Aorta (tissue), 5 donors: ENCODE data around the gene ADAM12. TPM values are rescaled to one million over a fixed set of nuclear protein-coding genes. Genes with fewer than 3 reads are reported as not detected.

Experiments used
- ATAC-seq: fragments of 200-7000 bp; cut with Tn5 transposase; one replicate; pipeline ENCODE4 v1.9.1; 2022; ENCODE audit warnings: moderate library complexity; ENCODE audit not compliant: low FRiP score
- DNase-seq, 2 donors: peaks; one replicate each; pipeline ENCODE4 v3.0.0-alpha.2; 2020
- H3K27ac ChIP-seq, 2 donors: one replicate each; pipeline ENCODE4 v1.5.1; 2013; ENCODE audit warnings: low read length in 2 of 2, mild to moderate bottlenecking in 2 of 2, moderate library complexity in 2 of 2, control low read depth in 1 of 2, inconsistent platforms in 1 of 2, low read depth in 1 of 2
- H3K27me3 ChIP-seq, 2 donors: one replicate each; pipeline ENCODE4 v1.6.1; 2013; ENCODE audit warnings: control low read depth in 1 of 2, low read length in 1 of 2, mild to moderate bottlenecking in 1 of 2, moderate library complexity in 1 of 2; ENCODE audit not compliant: insufficient read depth in 2 of 2, control insufficient read depth in 1 of 2
- H3K36me3 ChIP-seq, 2 donors: one replicate each; pipeline ENCODE4 v1.6.1; 2013; ENCODE audit warnings: control low read depth in 1 of 2, low read length in 1 of 2, mild to moderate bottlenecking in 1 of 2; ENCODE audit not compliant: insufficient read depth in 2 of 2, control insufficient read depth in 1 of 2
- H3K4me1 ChIP-seq, 2 donors: one replicate each; pipeline ENCODE4 v1.6.1; 2013; ENCODE audit warnings: low read length in 2 of 2, control low read depth in 1 of 2, mild to moderate bottlenecking in 1 of 2, moderate library complexity in 1 of 2; ENCODE audit not compliant: insufficient read depth in 2 of 2, control insufficient read depth in 1 of 2
- H3K4me3 ChIP-seq, 2 donors: one replicate each; pipeline ENCODE4 v1.5.1; 2013; ENCODE audit warnings: low read length in 2 of 2, control low read depth in 1 of 2, mild to moderate bottlenecking in 1 of 2
- H3K9me3 ChIP-seq: one replicate; pipeline ENCODE4 v1.6.1; 2013; ENCODE audit warnings: mild to moderate bottlenecking, low read length; ENCODE audit not compliant: control insufficient read depth
- WGBS, 2 donors: extraction: QIAGEN DNeasy Blood & Tissue Kit; methylation state at CpG; one replicate each; pipeline ENCODE4 v1.1.7; 2013; 5-methylcytosine and 5-hydroxymethylcytosine counted together
- intact Hi-C, 2 donors: fragments of 100-400 bp; cut with DNase I; formaldehyde crosslinking; loops; one replicate each; pipeline versions ENCODE4 v1.14.2 to v1.15.0; 2022
- polyA plus RNA-seq, 2 donors: library from polyadenylated mRNA; stranded (reverse); fragments of 200-250 nt; gene quantifications; one replicate each; pipeline ENCODE4 v1.2.3, GENCODE V29; 2013
- total RNA-seq, 2 donors: library from RNA; stranded (reverse); fragmentation: NEBNext Ultra II Directional; extraction: Animal tissue kit (Norgen Biotek cat#: 25700); gene quantifications; one replicate each; pipeline ENCODE4 v1.2.1, GENCODE V29; 2021
- donor health status: healthy with polysubstance abuse.
- donor health status: Bipolar disorder and iron deficiency.
- donor health status: DM: no; HTN: no; CAD: no.
- donor health status: DM: no; HTN: no; CAD: no.
- donor health status: DM: yes; HTN: yes; CAD: no.

Gene ADAM12
- total and polyA plus RNA-seq, 4 donors: 0.13 to 9.4 (median 5.5) TPM; not detected in 1

DNA sequence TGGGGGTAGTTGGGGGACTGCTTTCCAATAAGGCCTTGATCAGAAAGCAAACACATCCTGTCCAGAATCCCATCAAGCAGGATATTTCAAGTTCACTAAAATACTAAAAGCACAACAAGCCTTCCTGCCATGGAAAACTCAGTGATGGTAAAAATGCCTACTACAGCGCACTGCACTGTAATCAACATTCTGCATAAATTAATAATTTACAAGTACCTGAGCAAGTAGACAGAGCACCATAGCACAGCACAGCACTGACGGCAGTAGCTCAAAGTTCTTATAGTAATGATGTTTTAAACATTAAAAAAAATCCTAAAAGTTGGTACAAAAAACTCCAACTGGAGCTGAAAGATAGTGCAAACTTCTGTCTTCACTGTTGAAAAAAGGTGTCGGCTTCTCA is 371.4 kb downstream of the ADAM12 start:
- no peaks in the 10 kb centered on the region for H3K27me3 ChIP-seq
- no peak for ATAC-seq
- H3K9me3 ChIP-seq: no peaks in the 10 kb centered on the region
- WGBS, 2 donors: 98% methylated on average over 3 of the region's 3 CpGs
- no peak overlapping the region for H3K27ac ChIP-seq
- H3K4me1 ChIP-seq: no peaks in the 10 kb centered on the region
- no peak overlapping the region for H3K4me3 ChIP-seq
- H3K36me3 ChIP-seq: no peaks in the 10 kb centered on the region
- intact Hi-C loops: no loop called here
- DNase-seq: no peak

DNA sequence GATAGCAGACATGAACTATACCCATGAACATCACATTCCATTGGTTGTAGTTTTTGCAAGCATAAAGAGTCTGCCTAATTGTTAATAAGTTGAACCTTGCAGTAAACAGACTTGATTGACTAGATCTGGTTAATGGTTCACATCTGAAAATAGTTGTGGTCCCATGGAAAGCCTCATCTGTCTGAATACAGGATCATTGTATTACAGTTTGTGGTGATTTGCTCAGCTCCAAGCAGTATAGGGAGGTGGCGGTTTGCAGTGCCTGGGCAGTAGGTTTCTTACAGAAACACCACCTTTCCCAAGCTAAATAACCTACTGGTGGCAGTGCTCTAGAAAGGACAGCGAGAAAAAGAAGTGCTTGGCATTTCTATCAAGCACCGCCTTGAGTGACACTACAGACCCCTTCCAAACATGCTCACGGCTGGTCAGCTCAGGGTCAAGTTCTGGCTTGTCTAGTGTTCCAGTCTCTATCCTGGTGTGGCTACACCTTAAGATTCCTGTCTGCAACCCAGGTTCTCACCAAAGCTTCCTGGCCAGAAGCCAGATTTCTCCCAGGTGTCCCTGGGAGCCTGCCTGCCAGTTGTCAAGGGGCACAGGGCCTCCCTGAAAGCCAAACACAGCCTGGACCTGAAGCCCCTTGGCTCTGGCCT is 372.0 kb downstream of the ADAM12 start:
- ATAC-seq: no peak
- H3K9me3 ChIP-seq: no peaks in the 10 kb centered on the region
- 98% methylated on average over 4 of the region's 4 CpGs for WGBS, 2 donors
- no peaks in the 10 kb centered on the region for H3K27me3 ChIP-seq
- no peaks in the 10 kb centered on the region for H3K4me1 ChIP-seq
- no peak for DNase-seq
- H3K4me3 ChIP-seq: no peak overlapping the region
- no peak overlapping the region for H3K27ac ChIP-seq
- intact Hi-C loops: no loop called here
- no peaks in the 10 kb centered on the region for H3K36me3 ChIP-seq

DNA sequence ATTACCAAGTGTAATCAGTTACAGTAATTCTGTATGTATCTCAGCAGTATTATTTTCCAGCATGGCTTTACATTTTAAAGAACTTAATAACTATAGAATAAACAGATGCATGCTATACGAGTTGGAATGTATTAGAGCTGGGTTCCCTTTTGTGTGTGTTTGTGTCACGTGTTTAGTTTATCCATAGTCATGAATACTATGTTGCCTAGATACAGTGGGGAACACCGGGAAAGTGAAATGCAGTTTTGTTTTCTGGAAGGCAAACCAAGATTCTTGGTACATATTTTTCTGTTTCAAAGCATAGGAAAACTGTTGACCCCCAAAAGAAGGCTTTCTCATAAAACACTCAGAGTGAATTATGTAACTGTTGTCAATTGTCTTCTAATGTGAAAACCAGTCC is 372.9 kb downstream of the ADAM12 start:
- no peaks in the 10 kb centered on the region for H3K36me3 ChIP-seq
- intact Hi-C loops: no loop called here
- H3K27me3 ChIP-seq: no peaks in the 10 kb centered on the region
- ATAC-seq (no peak), DNase-seq (no peak)
- no peak overlapping the region for H3K27ac ChIP-seq
- 82 to 86% methylated on average over 3 of the region's 3 CpGs for WGBS, 2 donors
- H3K4me3 ChIP-seq: no peak overlapping the region
- H3K9me3 ChIP-seq: peaks cover 1% of the 10 kb centered on the region
- no peaks in the 10 kb centered on the region for H3K4me1 ChIP-seq

DNA sequence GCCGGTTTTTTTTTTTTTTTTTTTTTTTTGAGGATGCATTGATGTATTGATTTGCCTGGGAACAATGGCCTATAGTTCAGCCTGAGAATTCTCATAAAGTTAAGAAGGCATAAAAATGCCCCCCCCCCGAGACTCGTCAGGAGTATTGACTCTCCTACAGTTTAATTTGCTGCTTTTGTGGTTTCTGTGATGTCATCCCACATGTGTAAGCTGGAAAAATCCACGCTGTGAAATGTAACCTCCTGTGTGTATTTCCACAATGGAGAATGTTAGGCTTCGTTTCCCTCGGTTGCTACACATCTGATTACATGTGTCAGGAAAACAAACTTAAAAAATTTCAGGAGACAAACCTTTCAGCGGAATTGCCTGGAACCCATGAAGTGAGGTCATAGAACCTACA is 374.0 kb downstream of the ADAM12 start:
- H3K27ac ChIP-seq: no peak overlapping the region
- no peaks in the 10 kb centered on the region for H3K27me3 ChIP-seq
- intact Hi-C loops: no loop called here
- 93 to 94% methylated on average over 7 of the region's 7 CpGs for WGBS, 2 donors
- no peak for ATAC-seq
- H3K36me3 ChIP-seq: peaks cover 0 to 3% of the 10 kb centered on the region in 2 donors
- H3K4me3 ChIP-seq: no peak overlapping the region
- peaks cover 1% of the 10 kb centered on the region for H3K9me3 ChIP-seq
- H3K4me1 ChIP-seq: no peaks in the 10 kb centered on the region
- DNase-seq: no peak

DNA sequence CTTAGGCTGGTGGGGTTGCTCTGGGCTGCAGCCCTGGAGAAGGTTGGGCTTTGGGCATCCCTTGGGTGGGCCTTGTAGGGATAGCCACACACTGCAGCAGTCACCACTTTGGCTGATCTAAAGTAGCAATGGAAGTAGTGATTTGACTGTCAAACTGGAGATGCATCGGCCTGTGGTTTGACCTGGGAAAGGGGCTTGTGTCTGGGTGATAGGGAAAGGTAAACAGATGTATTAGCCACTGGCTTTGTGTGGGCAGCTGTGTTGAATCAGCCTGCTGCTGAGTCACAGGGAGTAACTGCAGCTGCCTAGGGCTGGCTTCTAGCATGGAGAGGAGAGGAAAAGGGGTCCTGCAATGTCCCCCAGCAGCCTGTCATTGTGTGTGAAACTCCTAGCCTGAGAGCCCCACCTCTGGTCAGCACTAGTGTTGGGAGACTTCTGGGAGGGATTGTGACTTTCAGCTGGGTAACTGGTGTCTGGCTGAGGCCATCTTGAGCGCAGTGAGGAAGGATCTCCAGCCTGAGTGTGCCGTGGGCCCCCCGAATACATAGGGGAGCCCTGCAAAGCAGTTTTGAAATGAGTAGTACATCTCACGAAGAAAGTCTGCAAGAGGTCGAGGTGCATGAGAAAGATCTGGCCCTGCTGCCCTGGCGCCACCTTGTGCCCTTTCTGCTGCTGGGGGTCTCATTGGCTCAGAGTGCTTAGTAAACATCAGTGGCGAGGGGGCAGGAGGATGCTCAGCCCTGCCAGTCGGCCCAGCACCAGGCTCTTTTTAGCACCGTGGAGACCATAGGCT is 374.6 kb downstream of the ADAM12 start:
- Histone ChIP-seq H3K27me3 (no peaks in the 10 kb centered on the region), H3K4me3 (no peak overlapping the region), H3K4me1 (no peaks in the 10 kb centered on the region), H3K9me3 (peaks cover 1% of the 10 kb centered on the region), H3K36me3 (peaks cover 0 to 3% of the 10 kb centered on the region in 2 donors), H3K27ac (no peak overlapping the region)
- intact Hi-C loops: no loop called here
- no peak for DNase-seq
- 86 to 90% methylated on average over 10 of the region's 10 CpGs for WGBS, 2 donors
- ATAC-seq: no peak

DNA sequence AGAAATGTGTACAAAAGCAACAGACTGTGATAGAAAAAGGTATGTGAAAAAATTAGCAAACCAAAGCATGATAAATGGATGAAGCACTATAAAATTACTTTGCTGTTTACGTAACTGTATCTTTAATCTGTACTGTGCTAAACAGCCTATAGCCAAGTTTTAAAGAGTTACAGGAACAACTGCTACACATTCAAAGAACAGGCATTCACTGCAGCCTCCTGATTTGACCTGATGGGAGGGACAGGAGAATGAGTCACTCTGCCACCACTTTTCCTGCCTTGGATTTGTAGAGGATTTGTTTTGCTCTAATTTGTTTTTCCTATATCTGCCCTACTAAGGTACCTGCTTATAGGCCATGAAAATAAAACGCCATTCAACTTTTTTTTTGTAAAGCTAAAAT is 375.8 kb downstream of the ADAM12 start:
- no peak overlapping the region for H3K4me3 ChIP-seq
- H3K27me3 ChIP-seq: no peaks in the 10 kb centered on the region
- ATAC-seq (no peak), DNase-seq (no peak)
- intact Hi-C loops: no loop called here
- H3K36me3 ChIP-seq: peaks cover 0 to 3% of the 10 kb centered on the region in 2 donors
- H3K9me3 ChIP-seq: peaks cover 1% of the 10 kb centered on the region
- 98 to 99% methylated on average over 2 of the region's 2 CpGs for WGBS, 2 donors
- H3K27ac ChIP-seq: no peak overlapping the region
- H3K4me1 ChIP-seq: no peaks in the 10 kb centered on the region

DNA sequence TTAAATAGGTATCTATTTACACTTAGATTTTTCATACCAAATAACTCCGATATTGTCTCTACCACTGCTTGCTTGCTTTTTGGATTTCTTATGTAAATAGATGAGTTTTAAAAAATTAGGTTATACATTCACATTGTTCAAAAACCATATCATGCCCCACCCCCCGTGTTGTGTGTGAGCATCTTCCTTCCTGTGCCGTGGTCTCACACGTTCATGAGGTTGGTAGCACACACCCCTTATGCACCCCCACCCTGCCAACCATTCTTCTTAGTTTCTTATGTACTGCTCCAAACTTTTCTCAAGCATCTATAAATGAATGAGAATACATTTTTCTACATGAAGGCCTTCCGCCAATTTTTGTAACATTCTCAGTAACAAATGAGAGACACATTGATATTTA is 376.3 kb downstream of the ADAM12 start:
- Histone ChIP-seq H3K27me3 (no peaks in the 10 kb centered on the region), H3K36me3 (peaks cover 0 to 3% of the 10 kb centered on the region in 2 donors), H3K4me3 (no peak overlapping the region), H3K27ac (no peak overlapping the region), H3K4me1 (no peaks in the 10 kb centered on the region), H3K9me3 (peaks cover 1% of the 10 kb centered on the region)
- DNase-seq (no peak), ATAC-seq (no peak)
- WGBS, 2 donors: 93 to 97% methylated on average over 5 of the region's 5 CpGs
- intact Hi-C loops: no loop called here

DNA sequence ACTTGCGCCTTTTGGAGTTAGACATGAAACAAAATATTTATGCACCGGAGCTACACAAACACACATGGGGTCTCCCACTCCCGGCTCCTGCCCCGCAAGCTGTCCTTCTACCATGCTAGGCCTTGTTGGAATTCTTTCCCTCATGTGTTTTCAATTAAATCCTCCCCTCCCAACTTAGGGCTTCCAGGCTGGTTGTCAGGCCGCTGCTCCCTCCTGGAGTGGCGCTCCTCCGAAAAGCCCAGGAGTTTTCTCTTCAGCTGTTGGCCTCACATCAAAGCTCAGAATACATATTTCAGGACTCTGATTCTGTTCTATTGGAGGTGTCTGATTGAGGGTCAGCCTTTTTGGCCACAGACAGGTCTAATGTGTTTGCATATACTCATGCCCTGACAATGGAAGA is 378.6 kb downstream of the ADAM12 start:
- intact Hi-C loops: no loop called here
- Histone ChIP-seq H3K4me3 (no peak overlapping the region), H3K27ac (no peak overlapping the region), H3K36me3 (peaks cover 0 to 3% of the 10 kb centered on the region in 2 donors), H3K27me3 (no peaks in the 10 kb centered on the region), H3K4me1 (no peaks in the 10 kb centered on the region), H3K9me3 (peaks cover 1% of the 10 kb centered on the region)
- DNase-seq (no peak), ATAC-seq (no peak)
- WGBS, 2 donors: 85 to 93% methylated on average over 7 of the region's 7 CpGs

DNA sequence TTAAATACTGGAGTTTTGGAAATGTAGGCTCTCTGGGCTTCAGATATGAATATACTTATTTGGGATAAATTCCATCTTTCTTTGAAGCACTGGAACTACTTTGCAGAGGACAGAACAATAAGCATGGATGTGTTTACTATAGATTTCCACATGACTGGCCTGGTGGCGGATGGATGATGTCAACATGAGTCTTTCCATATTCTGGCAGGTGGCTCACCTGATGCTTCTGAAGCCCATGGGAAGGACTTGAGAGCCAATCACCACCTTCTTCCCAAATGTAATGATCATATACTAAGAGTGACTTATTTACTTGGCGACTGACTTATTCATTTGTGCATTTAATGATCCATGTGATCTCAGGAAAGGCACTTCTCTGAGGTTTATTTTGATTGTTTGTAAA is 381.4 kb downstream of the ADAM12 start:
- no peak for DNase-seq
- no peaks in the 10 kb centered on the region for H3K27me3 ChIP-seq
- H3K9me3 ChIP-seq: peaks cover 1% of the 10 kb centered on the region
- 95 to 98% methylated on average over 2 of the region's 2 CpGs for WGBS, 2 donors
- no peak for ATAC-seq
- intact Hi-C loops: no loop called here
- no peak overlapping the region for H3K27ac ChIP-seq
- no peaks in the 10 kb centered on the region for H3K4me1 ChIP-seq
- no peak overlapping the region for H3K4me3 ChIP-seq
- H3K36me3 ChIP-seq: peaks cover 0 to 3% of the 10 kb centered on the region in 2 donors
